ENCODE data around the gene SYNE3. TPM values are rescaled to one million over a fixed set of nuclear protein-coding genes. Genes with fewer than 3 reads are reported as not detected.

SYNE3 gene
- total and polyA plus RNA-seq, 2 experiments from 2014 or later = 0.16 to 2.4 TPM

DNA sequence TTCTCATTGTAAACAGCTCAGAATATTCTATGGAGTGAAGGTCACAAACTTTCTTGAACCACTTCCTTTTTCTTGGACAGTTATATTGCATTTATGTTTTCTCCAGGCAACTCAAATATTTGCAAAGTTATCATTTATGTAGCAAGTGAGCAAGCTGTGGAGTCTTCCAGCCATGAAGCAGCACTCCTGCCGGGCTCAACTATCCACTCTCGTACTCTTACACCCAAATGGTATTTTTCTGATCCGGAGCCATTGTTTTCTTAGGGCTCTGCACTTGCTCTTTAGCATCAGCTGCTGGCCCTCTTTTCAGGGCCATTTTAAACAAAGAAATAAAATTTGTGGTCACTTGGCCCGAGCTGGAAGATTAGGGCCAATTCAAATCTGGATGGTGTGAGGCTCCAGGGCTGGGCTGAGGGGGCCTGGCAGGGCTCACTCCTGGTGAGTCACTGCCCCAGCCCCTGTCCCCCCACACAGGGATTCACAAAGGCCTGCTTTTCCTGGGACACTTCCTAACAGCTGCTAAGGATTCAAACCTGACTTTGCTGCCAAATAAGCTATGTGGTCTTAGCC lies 19.7 kb downstream of the SYNE3 start:
- Histone ChIP-seq H4K20me1 (ENCODE audit: insufficient read depth, poor library complexity, severe bottlenecking) (no peaks in the 10 kb centered on the region), H3K36me3 (replicated peaks; ENCODE audit: insufficient read depth, low read depth) (no peaks in the 10 kb centered on the region), H3K4me3 (no peak overlapping the region), H2AFZ (no peak overlapping the region), H3K4me2 (peak overlapping the region; percentile 44), H3K79me2 (no peaks in the 10 kb centered on the region), H3K4me1 (ENCODE audit: insufficient read depth) (peaks cover 41% of the 10 kb centered on the region), H3K27me3 (no peaks in the 10 kb centered on the region), H3K9me2 (replicated peaks; ENCODE audit: insufficient read depth) (no peaks in the 10 kb centered on the region), H3K27ac (peak overlapping the region; percentile 50), H3K9me3 (ENCODE audit: low read depth) (no peaks in the 10 kb centered on the region)
- TF ChIP-seq, protein P1, sequence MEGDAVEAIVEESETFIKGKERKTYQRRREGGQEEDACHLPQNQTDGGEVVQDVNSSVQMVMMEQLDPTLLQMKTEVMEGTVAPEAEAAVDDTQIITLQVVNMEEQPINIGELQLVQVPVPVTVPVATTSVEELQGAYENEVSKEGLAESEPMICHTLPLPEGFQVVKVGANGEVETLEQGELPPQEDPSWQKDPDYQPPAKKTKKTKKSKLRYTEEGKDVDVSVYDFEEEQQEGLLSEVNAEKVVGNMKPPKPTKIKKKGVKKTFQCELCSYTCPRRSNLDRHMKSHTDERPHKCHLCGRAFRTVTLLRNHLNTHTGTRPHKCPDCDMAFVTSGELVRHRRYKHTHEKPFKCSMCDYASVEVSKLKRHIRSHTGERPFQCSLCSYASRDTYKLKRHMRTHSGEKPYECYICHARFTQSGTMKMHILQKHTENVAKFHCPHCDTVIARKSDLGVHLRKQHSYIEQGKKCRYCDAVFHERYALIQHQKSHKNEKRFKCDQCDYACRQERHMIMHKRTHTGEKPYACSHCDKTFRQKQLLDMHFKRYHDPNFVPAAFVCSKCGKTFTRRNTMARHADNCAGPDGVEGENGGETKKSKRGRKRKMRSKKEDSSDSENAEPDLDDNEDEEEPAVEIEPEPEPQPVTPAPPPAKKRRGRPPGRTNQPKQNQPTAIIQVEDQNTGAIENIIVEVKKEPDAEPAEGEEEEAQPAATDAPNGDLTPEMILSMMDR (IDR thresholded peaks at IDR 0.05; ENCODE audit: poor library complexity) = no peak
- TF ChIP-seq EZH2phosphoT487 (IDR thresholded peaks at IDR 0.05; ENCODE audit: low read depth, severe bottlenecking, unreplicated experiment) (no peak), EZH2 (IDR thresholded peaks at IDR 0.05; ENCODE audit: borderline replicate concordance) (no peak)
- peak; percentile 53 for DNase-seq (ENCODE audit: low spot score)
- WGBS (ENCODE audit: low lambda C conversion rate, missing lambda C conversion rate) = 33% methylated on average over 4 of the region's 4 CpGs

DNA sequence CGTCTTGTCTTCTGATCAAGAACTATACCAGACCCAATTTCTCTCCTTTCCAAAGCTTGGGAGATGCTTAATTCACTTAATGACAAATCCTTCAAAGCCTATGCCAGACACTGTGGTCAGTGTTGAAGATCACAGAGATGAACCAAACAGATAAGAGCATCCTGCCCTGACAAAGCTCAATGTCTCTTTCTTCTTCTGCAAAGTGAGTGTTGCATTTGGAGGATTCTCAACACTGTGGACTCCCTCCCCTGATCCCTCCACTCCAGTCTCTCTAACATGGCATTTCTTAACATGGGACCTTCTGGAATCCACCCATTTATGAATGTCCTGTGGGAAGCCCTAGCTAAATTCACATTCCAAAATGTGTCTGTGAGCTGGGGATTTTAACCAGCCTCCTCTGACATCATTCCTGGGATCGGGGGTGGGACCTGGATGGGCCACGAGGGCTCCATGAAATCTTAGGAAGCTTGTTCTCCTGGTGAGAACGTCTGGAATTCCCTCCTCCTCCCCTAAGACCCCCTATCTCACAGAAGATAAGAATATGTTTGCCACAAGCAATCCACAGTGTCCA lies 20.3 kb downstream of the SYNE3 start:
- Histone ChIP-seq H3K36me3 (replicated peaks; ENCODE audit: insufficient read depth, low read depth) (no peaks in the 10 kb centered on the region), H4K20me1 (ENCODE audit: insufficient read depth, poor library complexity, severe bottlenecking) (no peaks in the 10 kb centered on the region), H3K4me2 (peak overlapping the region; percentile 44), H3K4me3 (no peak overlapping the region), H3K27me3 (no peaks in the 10 kb centered on the region), H3K79me2 (no peaks in the 10 kb centered on the region), H2AFZ (no peak overlapping the region), H3K27ac (peak overlapping the region; percentile 50), H3K9me2 (replicated peaks; ENCODE audit: insufficient read depth) (no peaks in the 10 kb centered on the region), H3K9me3 (ENCODE audit: low read depth) (no peaks in the 10 kb centered on the region), H3K4me1 (ENCODE audit: insufficient read depth) (peaks cover 39% of the 10 kb centered on the region)
- TF ChIP-seq, protein P1 (IDR thresholded peaks at IDR 0.05; ENCODE audit: poor library complexity) = no peak
- DNase-seq (ENCODE audit: low spot score) = no peak
- 22% methylated on average over 4 of the region's 4 CpGs for WGBS (ENCODE audit: low lambda C conversion rate, missing lambda C conversion rate)

DNA sequence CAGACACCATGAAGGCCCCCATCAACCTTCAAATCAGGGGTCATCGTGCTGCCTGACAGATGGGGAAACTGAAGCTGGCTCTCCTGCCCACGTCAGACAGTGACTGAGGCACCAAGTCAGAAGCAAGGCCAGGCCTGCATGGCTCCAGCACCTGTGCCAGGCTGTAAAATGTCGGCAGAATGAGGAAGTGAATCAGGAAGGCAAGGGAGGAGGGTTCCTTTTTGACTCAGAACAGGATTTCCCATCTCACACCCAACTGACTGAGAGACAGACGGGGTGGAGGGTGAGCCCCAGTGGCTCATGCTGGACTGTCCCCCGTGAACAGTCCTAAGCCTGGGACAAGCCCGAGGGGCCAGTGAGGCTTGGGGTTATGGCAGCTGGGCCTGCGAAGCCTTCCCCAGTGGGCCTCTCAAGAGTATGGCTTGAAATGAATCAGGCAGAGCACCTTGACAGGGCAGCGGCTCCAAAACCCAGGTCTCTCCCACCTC lies 20.9 kb downstream of the SYNE3 start:
- no peaks in the 10 kb centered on the region for H3K9me3 ChIP-seq (ENCODE audit: low read depth)
- H3K4me2 ChIP-seq = no peak overlapping the region
- H2AFZ ChIP-seq = no peak overlapping the region
- no peaks in the 10 kb centered on the region for H3K9me2 ChIP-seq (replicated peaks; ENCODE audit: insufficient read depth)
- no peak overlapping the region for H3K27ac ChIP-seq
- no peak for DNase-seq (ENCODE audit: low spot score)
- H4K20me1 ChIP-seq (ENCODE audit: insufficient read depth, poor library complexity, severe bottlenecking) = no peaks in the 10 kb centered on the region
- H3K4me3 ChIP-seq = no peak overlapping the region
- H3K36me3 ChIP-seq (replicated peaks; ENCODE audit: insufficient read depth, low read depth) = no peaks in the 10 kb centered on the region
- H3K79me2 ChIP-seq = no peaks in the 10 kb centered on the region
- H3K27me3 ChIP-seq = no peaks in the 10 kb centered on the region
- H3K4me1 ChIP-seq (ENCODE audit: insufficient read depth) = peaks cover 37% of the 10 kb centered on the region
- TF ChIP-seq, protein P1 (IDR thresholded peaks at IDR 0.05; ENCODE audit: poor library complexity) = no peak
- TF ChIP-seq EZH2phosphoT487 (IDR thresholded peaks at IDR 0.05; ENCODE audit: low read depth, severe bottlenecking, unreplicated experiment) (no peak), EZH2 (IDR thresholded peaks at IDR 0.05; ENCODE audit: borderline replicate concordance) (no peak)
- WGBS (ENCODE audit: low lambda C conversion rate, missing lambda C conversion rate) = 92% methylated on average over 8 of the region's 8 CpGs

All from hepatocyte (in vitro differentiated cells).